ENCODE results near the gene CD59.
"Not testable (repeated sequence)": the region's sequence is repeated elsewhere in the genome, so short reads cannot be mapped to it uniquely, and the experiment has no call there.

Gene CD59

DNA sequence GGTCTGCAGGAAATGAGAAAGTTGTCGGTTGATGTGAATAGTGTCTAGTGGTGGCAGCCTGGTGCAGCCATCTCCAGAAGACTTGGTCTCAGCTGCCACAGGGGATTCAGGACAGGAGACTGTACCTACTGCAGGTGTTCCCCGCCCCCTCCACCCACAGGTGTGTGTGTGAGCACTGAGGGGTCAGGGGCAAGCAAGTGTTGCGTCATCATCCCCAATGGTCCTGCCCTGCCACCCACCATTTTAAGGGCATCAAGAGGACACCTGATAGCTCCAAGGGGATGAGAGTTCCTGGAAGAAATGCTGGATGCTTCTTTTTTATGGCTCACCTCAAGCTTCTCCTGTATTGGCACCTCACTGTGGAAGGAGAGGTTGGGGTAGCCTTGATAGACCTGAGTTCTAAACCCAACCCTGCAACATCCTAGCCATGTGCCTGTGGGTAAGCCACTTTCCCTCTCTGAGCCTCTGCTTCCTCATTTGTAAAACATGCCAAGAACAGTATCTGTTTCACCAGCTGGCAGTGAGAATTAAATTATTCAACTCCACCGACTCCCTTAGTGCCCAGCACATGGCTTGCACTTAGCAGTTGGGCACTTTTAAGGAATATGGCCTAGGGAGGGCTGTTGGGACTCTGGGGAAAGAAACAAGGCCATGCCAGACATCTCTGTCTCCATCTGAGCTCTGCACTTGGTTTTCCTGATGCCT lies 41.7 kb downstream of the CD59 start:
- no peak for DNase-seq (ENCODE audit: low read depth in 3 of 3)

- DNase-seq (ENCODE audit: low read depth in 3 of 3) = no peak
Measured at GRCh38 chr11:33692541-33692940, 43.7 kb downstream of the CD59 start.

DNA sequence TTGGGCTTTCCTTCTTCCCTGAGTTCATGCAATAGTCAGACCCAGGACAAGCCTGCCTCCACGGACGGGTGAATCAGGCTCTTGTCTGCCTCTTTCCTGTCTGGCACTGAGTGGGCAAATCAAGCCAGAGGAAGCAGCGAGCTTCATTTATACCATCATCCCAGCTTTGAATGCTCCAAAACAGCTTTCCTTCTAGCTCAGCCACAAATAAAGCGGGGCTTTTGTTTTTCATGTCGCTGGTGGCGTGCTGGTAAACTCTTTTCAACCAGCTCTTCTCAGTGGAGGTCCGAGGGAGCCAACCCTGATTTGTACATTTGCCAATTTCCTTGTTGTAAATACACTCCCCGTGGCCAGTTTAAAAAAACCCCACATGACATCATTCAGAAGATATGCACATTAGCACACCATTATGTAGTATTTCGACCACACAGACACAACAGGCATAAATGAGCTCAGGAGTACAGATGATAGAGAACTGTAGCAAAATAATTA lies 44.2 kb downstream of the CD59 start:
- no peak for DNase-seq (ENCODE audit: low read depth in 3 of 3)

DNA sequence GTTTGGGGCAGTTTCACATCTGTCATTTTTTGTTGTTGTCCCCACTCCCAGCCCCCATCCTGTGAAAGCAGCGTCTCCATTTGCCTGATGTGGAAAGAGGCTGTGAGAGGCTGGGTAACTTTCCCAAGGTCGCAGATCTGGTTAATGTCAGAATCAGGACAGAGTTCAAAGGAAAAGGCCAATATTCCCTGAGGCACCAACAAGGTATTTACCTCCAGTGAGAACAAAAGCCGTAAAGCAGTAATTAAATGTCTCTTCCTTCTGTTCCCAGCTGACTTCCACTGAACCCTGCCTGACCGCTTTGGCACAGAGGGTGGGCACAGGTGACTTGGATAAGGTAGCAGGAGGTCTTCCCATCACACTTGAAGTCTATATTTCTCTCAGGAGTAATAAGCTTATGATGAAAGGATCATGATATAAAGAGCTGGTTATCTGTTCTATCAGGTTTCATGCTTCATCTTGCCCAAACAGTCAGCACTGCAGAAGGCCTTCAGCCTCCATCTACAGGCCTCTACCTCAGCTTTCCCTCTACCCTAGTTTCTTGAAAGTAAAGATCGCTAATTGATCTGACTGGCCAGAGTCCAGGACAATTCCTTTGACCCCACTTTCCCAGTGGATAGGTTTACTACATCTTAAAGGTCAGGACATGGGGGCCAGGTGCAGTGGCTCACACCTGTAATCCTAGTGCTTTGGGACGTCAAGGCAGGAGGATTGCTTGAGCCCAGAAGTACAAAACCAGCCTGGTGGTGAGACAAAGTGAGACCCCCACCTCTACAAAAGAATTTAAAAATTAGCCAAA lies 45.0 kb downstream of the CD59 start:
- DNase-seq (ENCODE audit: low read depth in 3 of 3) = no peak

GRCh38 chr11:33690290-33691065 lies 45.7 kb downstream of the CD59 start:
- DNase-seq (ENCODE audit: low read depth in 3 of 3) = no peak

DNA sequence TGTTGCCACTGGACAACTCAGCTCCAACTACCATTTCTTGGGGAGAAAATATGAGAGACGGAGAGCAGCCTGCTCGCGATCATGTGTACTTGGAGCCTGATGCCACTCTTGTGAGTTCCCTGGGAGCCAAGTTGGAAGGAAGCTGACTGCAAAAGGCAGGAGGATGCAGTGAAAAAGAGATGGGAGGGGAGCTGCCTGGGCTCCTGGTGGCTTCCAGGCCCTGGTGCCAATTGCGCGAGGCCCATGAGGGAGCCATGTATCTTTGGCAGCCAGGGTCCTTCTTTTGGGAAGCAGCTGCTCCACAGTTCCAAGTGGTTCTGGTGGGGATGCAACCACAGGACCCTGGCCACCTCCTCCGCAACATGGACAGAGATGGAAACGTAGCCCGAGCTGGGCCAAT lies 46.7 kb downstream of the CD59 start:
- no peak for DNase-seq (ENCODE audit: low read depth in 3 of 3)

- DNase-seq (ENCODE audit: low read depth in 3 of 3) = no peak
Measured at GRCh38 chr11:33689085-33689484, 47.1 kb downstream of the CD59 start.

DNA sequence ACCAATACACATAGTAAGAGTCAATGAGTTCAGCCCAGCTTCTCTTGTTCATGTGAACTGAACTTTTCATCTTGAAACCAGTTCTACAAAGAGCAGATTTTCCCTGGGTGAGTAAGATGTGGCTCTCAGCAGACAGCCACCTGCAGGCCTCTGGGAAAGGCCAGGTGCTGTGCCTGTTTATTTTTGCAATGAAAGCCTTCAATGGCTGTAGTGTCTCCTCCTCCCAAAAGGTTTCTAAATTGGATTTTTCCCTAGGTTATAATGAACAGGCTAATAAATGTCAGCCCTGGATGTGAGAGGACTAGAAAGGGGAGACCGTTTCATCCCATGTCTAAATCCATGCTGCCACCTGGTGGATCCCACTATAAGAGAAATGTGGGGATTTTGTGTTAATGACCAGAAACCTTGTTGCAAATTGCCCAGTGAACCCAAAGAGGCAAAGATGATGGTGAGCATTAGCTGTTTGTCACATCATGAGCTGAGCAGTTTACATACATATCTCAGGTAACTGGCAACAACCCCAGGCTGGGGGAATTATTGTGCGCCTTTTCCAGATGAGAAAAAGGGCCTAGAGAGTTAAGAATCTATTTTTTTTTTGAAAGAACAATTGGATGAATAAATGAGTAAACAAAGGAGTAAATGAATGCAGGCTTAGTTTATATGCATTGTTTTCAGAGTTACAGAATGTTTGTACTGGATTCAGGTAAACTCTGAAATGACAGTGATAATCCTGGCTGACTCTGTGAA lies 48.3 kb downstream of the CD59 start:
- DNase-seq (ENCODE audit: low read depth in 3 of 3) = no peak

- no peak for DNase-seq (ENCODE audit: low read depth in 3 of 3)
Measured at GRCh38 chr11:33685082-33685481, 51.1 kb downstream of the CD59 start.

DNA sequence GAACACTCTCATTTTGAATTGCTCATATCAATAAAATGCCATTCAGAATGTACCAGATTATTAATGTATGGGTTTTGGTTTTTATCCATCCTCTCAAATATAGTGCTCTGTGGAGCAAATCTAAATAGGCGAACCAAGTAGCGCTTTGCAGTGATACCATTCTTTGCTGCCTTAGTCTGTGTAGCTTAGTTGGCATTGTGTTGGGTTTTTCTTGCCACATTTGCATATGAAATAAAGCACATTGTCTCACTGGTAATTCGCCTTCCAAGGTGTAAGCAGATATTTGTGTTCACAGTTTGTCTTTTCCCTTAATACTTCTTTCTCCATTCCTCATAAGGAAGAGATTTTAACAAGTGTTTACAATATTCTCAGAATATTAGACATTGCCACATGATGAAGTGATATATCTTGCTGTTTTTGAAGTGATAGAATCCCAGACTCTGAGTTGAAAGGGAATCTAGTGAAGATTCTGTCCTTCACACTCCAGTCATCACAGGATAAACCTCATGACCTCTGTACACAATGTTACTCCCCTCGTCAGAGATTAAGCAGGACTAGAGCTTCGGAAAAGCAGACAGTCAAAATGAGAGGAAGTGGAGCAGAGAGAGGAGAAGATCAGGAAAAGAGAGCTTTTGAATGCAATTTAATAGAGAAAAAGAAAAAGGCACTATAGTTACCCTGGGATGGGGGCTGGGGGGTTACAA lies 52.1 kb downstream of the CD59 start:
- DNase-seq (ENCODE audit: low read depth in 3 of 3) = no peak

DNA sequence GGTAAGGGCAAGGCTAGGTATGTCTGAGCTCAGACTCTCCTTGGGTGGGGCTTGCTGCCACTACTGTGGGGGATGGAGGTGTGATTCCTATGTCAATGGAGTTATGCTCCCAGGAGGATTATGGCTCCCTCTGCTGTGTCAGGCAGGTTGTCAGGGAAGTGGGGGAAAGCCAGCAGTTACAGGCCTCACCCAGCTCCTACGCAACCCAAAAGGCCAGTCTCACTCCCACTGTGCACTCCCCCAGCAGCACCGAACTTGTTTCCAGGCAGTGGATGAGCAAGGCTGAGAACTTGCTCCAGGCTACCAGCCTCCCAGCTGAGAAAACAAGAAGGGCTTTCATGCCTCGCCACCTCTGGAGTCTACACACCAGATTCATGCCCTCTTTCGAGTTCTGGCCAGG lies 53.8 kb downstream of the CD59 start:
- no peak for DNase-seq (ENCODE audit: low read depth in 3 of 3)

- no peak for DNase-seq (ENCODE audit: low read depth in 3 of 3)
Measured at GRCh38 chr11:33682019-33682418, 54.2 kb downstream of the CD59 start.

DNA sequence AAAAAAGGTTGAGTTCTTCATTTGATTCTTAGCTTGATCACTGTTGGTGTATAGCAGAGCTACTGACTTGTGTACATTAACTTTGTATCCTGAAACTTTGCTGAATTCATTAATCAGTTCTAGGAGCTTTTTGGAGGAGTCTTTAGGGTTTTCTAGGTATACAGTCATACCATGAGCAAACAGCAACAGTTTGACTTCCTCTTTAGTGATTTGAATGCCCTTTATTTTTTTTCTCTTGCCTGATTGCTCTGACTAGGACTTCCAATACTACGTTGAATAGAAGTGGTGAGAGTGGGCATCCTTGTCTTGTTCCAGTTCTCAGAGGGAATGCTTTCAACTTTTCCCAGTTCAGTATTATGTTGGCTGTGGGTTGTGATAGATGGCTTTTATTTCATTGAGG lies 57.6 kb downstream of the CD59 start:
- DNase-seq (ENCODE audit: low read depth in 3 of 3) = not testable (repeated sequence)

DNA sequence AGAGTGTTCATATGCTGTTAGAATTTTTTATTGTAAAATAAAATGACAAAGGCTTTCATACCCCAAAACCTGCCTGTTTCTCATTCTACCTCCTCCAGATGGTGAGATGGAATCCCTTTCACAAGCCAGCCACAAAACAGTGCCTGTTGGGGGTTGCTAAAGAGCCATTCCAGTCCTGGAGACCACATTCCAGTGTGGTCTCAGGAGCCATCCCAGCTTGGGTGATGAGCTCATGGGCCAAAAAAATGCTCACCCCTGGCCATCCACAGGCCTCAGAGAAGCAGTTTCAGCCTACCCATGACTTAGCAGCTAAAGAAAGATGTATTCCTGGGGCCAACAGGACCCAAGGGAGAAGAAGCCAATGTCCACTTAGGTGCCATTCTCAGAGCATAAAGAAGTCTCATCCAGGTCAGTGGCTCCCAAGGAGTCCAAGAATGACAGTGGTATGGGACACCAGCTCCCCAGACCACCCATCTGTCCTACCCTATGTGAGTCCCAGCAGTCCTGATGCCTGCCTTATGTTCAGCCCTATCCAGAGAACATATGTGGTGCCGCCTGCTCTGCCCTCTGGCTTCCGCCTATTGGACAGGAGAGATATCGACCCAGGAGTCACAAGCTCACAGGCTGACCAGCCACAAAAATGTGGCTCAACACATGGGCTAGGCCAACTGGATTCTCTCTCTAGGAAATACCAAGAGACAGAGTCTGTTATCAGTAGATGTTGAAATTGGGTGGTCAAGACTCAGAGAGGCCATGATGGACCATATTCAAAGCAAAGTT lies 62.0 kb downstream of the CD59 start:
- no peak for DNase-seq (ENCODE audit: low read depth in 3 of 3)

DNA sequence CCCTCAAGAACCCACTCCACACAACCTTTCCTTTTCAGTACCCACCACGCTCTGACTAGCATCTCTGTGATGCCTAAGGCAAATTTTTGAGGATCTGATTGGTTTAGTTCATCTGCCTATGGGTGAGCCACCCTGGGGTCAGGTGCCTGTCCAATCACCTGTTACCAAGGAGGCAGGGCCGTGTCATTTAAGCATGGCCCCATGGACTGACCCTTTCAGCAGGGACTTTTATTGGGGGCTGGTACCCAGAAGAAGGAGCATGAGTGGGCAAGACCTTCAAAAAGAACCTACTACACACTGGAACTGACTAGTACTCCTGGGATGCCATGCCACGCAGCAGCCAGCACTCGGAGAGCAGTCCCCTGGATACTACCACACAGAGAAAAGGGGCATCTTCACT lies 64.0 kb downstream of the CD59 start:
- no peak for DNase-seq (ENCODE audit: low read depth in 3 of 3)

GRCh38 chr11:33670250-33671011 lies 65.8 kb downstream of the CD59 start:
- no peak for DNase-seq (ENCODE audit: low read depth in 3 of 3)

DNA sequence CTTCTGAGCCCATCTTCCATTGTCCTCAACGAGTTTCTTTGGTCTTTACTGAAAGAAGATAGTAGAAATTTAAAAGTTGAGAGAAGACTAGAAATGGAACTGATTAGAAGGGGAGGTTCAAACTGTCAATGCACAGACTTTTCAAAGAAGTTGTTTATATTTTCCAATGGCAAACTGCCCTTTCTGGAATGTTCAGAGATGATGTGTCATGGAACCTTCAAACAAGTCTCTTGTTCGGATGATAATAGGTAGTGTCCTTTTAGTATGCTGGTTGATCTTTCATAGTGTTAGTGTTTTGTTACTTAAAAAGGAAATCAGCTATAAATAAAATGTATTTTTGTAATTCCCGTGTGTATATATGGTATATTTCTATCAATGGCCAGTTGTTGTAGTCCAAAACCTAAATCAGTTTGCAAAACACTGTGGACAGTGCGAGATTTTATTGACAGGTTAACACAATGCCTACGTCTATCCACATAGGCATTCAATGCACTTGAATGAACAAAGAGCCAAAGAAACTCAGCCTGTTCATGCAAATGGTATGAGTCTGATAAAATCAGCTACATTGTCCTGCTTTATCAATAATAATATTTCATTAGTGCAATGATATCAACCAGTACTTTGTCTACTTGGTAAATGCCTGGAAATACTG lies 66.5 kb downstream of the CD59 start:
- DNase-seq (ENCODE audit: low read depth in 3 of 3) = no peak

DNA sequence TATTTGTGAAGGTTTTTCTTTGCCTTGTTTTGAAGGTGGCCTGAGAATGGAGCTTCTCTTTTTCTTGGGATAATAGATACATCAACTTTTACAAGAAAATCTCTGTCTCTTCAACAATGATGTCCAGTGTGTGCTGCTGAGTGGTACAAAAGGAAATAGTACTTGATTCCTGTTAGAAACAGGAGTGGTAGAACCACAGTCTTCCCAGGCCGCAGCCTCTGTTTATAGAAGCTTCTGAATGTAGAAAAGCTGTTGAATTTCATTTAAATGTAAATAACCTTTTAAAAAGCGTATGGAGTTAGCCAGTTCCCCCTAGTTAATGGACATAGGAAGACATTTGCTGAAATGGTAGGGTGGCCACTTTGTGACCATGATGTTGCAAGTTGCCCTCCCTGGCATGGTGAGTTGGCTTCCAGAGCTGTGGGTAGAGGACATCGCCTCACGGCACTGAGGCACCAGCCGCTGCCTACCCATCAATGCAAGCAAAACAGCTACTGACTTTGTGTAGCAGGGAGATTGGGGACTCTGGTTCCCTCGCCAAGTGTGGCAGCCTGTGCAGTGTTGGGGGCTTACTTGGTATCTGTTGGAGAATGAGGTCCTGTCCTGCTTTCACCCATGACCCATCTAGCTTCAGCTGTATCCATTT lies 67.1 kb downstream of the CD59 start:
- DNase-seq (ENCODE audit: low read depth in 3 of 3) = no peak

GRCh38 chr11:33668468-33668825 lies 67.8 kb downstream of the CD59 start:
- DNase-seq (ENCODE audit: low read depth in 3 of 3) = no peak
